GM23248 (cell line): Measurements from ENCODE around the gene SCRN2. TPM values are rescaled to one million over a fixed set of nuclear protein-coding genes. Genes with fewer than 3 reads are reported as not detected.

Source experiments
- DNase-seq: peaks from one replicate; pipeline ENCODE4 v3.0.0-alpha.2; 2015
- H2AFZ ChIP-seq: fragments of 200-600 bp; sonication (generic); 2 replicates; pipeline ENCODE4 v1.6.1; 2016; ENCODE audit warnings: antibody characterized with exemption
- H3F3A ChIP-seq: fragments of 200-600 bp; sonication (generic); 2 replicates; pipeline ENCODE4 v1.6.1; 2016; ENCODE audit warnings: mild to moderate bottlenecking, antibody characterized with exemption, mixed run types; ENCODE audit not compliant: insufficient read depth
- H3K27ac ChIP-seq: fragments of 200-600 bp; sonication (generic); 2 replicates; pipeline ENCODE4 v1.5.1; 2016; ENCODE audit warnings: mild to moderate bottlenecking
- H3K27me3 ChIP-seq: fragments of 200-600 bp; sonication (generic); replicated peaks from 2 replicates; pipeline ENCODE4 v1.6.1; 2016; ENCODE audit warnings: mild to moderate bottlenecking; ENCODE audit not compliant: insufficient read depth
- H3K36me3 ChIP-seq: fragments of 200-600 bp; sonication (generic); 2 replicates; pipeline ENCODE4 v1.6.1; 2016; ENCODE audit warnings: low read depth, mild to moderate bottlenecking
- H3K4me1 ChIP-seq: fragments of 200-600 bp; sonication (generic); 2 replicates; pipeline ENCODE4 v1.6.1; 2016; ENCODE audit warnings: mild to moderate bottlenecking; ENCODE audit not compliant: insufficient read depth
- H3K4me2 ChIP-seq: fragments of 200-600 bp; sonication (generic); one replicate; pipeline ENCODE4 v1.6.1; 2016; ENCODE audit warnings: mild to moderate bottlenecking; ENCODE audit not compliant: unreplicated experiment
- H3K4me3 ChIP-seq: fragments of 200-600 bp; sonication (generic); 2 replicates; pipeline ENCODE4 v1.5.1; 2016; ENCODE audit warnings: mild to moderate bottlenecking
- H3K79me2 ChIP-seq: fragments of 200-600 bp; sonication (generic); 2 replicates; pipeline ENCODE4 v1.6.1; 2016; ENCODE audit warnings: mild to moderate bottlenecking; ENCODE audit not compliant: insufficient read depth
- H3K9ac ChIP-seq: fragments of 200-600 bp; sonication (generic); 2 replicates; pipeline ENCODE4 v1.6.1; 2016; ENCODE audit warnings: mild to moderate bottlenecking
- H3K9me2 ChIP-seq: fragments of 200-600 bp; sonication (generic); 2 replicates; pipeline ENCODE4 v1.6.1; 2016; ENCODE audit warnings: mixed run types, mild to moderate bottlenecking, moderate library complexity; ENCODE audit not compliant: insufficient read depth
- H3K9me3 ChIP-seq: fragments of 200-600 bp; sonication (generic); one replicate; pipeline ENCODE4 v1.6.1; 2017; ENCODE audit warnings: low read depth
- H4K20me1 ChIP-seq: fragments of 200-600 bp; sonication (generic); 2 replicates; pipeline ENCODE4 v1.6.0; 2016; ENCODE audit not compliant: insufficient read depth
- EZH2 ChIP-seq: fragments of 200-600 bp; sonication (generic); IDR thresholded peaks from 2 replicates; pipeline ENCODE4 v1.6.1; 2018; ENCODE audit warnings: antibody characterized with exemption, mild to moderate bottlenecking; ENCODE audit not compliant: insufficient read depth, poor library complexity, severe bottlenecking
- EZH2phosphoT487 ChIP-seq: fragments of 200-600 bp; sonication (generic); IDR thresholded peaks from 2 replicates; pipeline ENCODE4 v1.6.1; 2018; ENCODE audit warnings: antibody characterized with exemption, moderate library complexity, mild to moderate bottlenecking, low read depth; ENCODE audit not compliant: insufficient read depth
- WGBS, 2 experiments: methylation state at CpG; one replicate each; pipeline ENCODE4 v1.1.6; 2015 to 2017; ENCODE audit warnings: low lambda C conversion rate in 2 of 2, low coverage in 1 of 2; ENCODE audit errors: missing lambda C conversion rate in 2 of 2; 5-methylcytosine and 5-hydroxymethylcytosine counted together
- in situ Hi-C: fragments of 300-500 bp; cut with MboI; formaldehyde crosslinking; loops from 2 replicates; pipeline ENCODE4 v1.15.0; 2020
- polyA plus RNA-seq: library from polyadenylated mRNA; unstranded; fragments of >200 nt; fragmentation: Nextera tagmentation; extraction: Ambion mirVana; gene quantifications from 2 replicates; pipeline ENCODE4 v1.2.1, GENCODE V29; 2016
- total RNA-seq: library from RNA; depleted of rRNA; stranded (reverse); fragments of >200 nt; shearing (Covaris generic); gene quantifications from 2 replicates; pipeline ENCODE4 v1.2.3, GENCODE V29; 2014

SCRN2 gene
- total and polyA plus RNA-seq, 2 experiments from 2014 or later: 39.5 to 41.2 TPM

DNA sequence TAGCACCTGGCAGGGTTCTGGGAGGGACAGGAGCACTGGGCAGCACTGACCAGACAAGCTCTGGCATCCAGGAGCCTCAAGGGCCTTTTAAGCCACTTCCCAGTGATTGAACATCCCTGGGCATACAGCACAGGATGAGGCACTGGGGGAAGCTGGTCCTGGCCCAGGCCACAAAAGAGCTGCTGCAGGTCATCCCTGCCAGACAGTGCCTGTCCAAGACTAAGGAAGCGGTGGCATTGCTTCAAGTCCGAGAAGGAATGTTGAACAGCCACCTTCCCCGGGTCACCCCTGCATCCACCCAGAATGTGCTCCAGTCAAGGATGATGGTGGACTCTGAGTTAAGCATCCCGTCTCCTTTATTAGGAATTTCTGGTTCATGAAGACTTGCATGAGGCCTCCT is 18.3 kb downstream of the SCRN2 start:
- peaks cover 7% of the 10 kb centered on the region; the same call in 1 of the 2 replicates for H3K36me3 ChIP-seq
- H2AFZ ChIP-seq: no peak overlapping the region
- no peak overlapping the region for H3K27ac ChIP-seq
- H3K9ac ChIP-seq: no peak overlapping the region
- in situ Hi-C loops: no loop called here
- TF ChIP-seq EZH2 (no peak), EZH2phosphoT487 (no peak)
- no peaks in the 10 kb centered on the region for H3F3A ChIP-seq
- no peak overlapping the region for H3K4me3 ChIP-seq
- no peaks in the 10 kb centered on the region for H4K20me1 ChIP-seq
- no peak for DNase-seq
- H3K27me3 ChIP-seq: no peaks in the 10 kb centered on the region
- no peaks in the 10 kb centered on the region for H3K79me2 ChIP-seq
- H3K9me3 ChIP-seq: no peaks in the 10 kb centered on the region
- WGBS, 2 experiments: 87 to 88% methylated on average over 4 of the region's 4 CpGs
- no peak overlapping the region for H3K4me2 ChIP-seq
- peaks cover 10% of the 10 kb centered on the region for H3K4me1 ChIP-seq
- no peaks in the 10 kb centered on the region for H3K9me2 ChIP-seq

GRCh38 chr17:47821424-47822391 is 19.4 kb downstream of the SCRN2 start, which contains the start of gene OSBPL7:
OSBPL7 (minus strand) TSS chr17:47821794; CDS start chr17:47820278, 1,516 bp downstream.
- Histone ChIP-seq H3K4me2 (peak within 1 kb of the TSS; percentile 87), H3K4me1 (peaks cover 10% of the 10 kb centered on the region), H3K27me3 (no peaks in the 10 kb centered on the region), H3K9me3 (no peaks in the 10 kb centered on the region), H3K27ac (peak within 1 kb of the TSS; percentile 22; the same call in 1 of the 2 replicates), H3K9ac (peak within 1 kb of the TSS; percentile 69), H3F3A (no peaks in the 10 kb centered on the region), H3K9me2 (no peaks in the 10 kb centered on the region), H3K36me3 (peaks cover 7% of the 10 kb centered on the region; the same call in 1 of the 2 replicates), H3K4me3 (peak within 1 kb of the TSS; percentile 76), H2AFZ (peak within 1 kb of the TSS; percentile 95), H3K79me2 (no peaks in the 10 kb centered on the region), H4K20me1 (no peaks in the 10 kb centered on the region)
- in situ Hi-C loops: no loop called here
- TF ChIP-seq EZH2 (no peak), EZH2phosphoT487 (no peak)
- WGBS, 2 experiments: 8 to 9% methylated on average over 18 to 21 of the region's 21 CpGs
- peak; percentile 92 for DNase-seq

GRCh38 chr17:47821031-47821423 is 20.0 kb downstream of the SCRN2 start:
- Histone ChIP-seq H3K36me3 (peaks cover 4% of the 10 kb centered on the region; the same call in 1 of the 2 replicates), H3F3A (no peaks in the 10 kb centered on the region), H2AFZ (peak overlapping the region; percentile 95), H3K4me2 (peak overlapping the region; percentile 87), H3K4me3 (peak overlapping the region; percentile 76), H3K27me3 (no peaks in the 10 kb centered on the region), H3K9me3 (no peaks in the 10 kb centered on the region), H3K4me1 (peaks cover 10% of the 10 kb centered on the region), H4K20me1 (no peaks in the 10 kb centered on the region), H3K9me2 (no peaks in the 10 kb centered on the region), H3K9ac (peak overlapping the region; percentile 69), H3K79me2 (no peaks in the 10 kb centered on the region), H3K27ac (peak overlapping the region; percentile 22; the same call in 1 of the 2 replicates)
- in situ Hi-C loops: no loop called here
- 13 to 24% methylated on average over 4 of the region's 4 CpGs for WGBS, 2 experiments
- no peak for DNase-seq
- TF ChIP-seq EZH2: no peak
- no peak for TF ChIP-seq EZH2phosphoT487

GRCh38 chr17:47820033-47820789 is 20.9 kb downstream of the SCRN2 start:
- WGBS, 2 experiments: 67 to 73% methylated on average over 11 to 12 of the region's 12 CpGs
- Histone ChIP-seq H3K79me2 (no peaks in the 10 kb centered on the region), H3K9me2 (no peaks in the 10 kb centered on the region), H3K4me1 (peaks cover 10% of the 10 kb centered on the region), H3K9ac (no peak overlapping the region), H3F3A (no peaks in the 10 kb centered on the region), H3K27ac (no peak overlapping the region), H3K4me3 (no peak overlapping the region), H2AFZ (no peak overlapping the region), H3K4me2 (no peak overlapping the region), H4K20me1 (no peaks in the 10 kb centered on the region), H3K9me3 (no peaks in the 10 kb centered on the region), H3K36me3 (no peaks in the 10 kb centered on the region), H3K27me3 (no peaks in the 10 kb centered on the region)
- DNase-seq: no peak
- no peak for TF ChIP-seq EZH2phosphoT487
- TF ChIP-seq EZH2: no peak
- in situ Hi-C loops: no loop called here
